ENCODE measurements around the gene MAP1B. TPM values are rescaled to one million over a fixed set of nuclear protein-coding genes. Genes with fewer than 3 reads are reported as not detected.

The MAP1B gene
- polyA plus RNA-seq, 1 donor from 2014 or later = 234 TPM

- Histone ChIP-seq H3K9me2 (ENCODE audit: insufficient read depth, low read length) (no peaks in the 10 kb centered on the region), H3K27ac (ENCODE audit: low read length) (no peak overlapping the region), H3K4me3 (ENCODE audit: low read length) (no peak overlapping the region), H3K36me3 (ENCODE audit: insufficient read depth, low read length) (no peaks in the 10 kb centered on the region), H3K9me3 (ENCODE audit: low read length) (no peaks in the 10 kb centered on the region), H3K79me2 (replicated peaks; ENCODE audit: insufficient read depth, low read length) (peaks cover 9% of the 10 kb centered on the region), H3F3A (ENCODE audit: insufficient read depth, low read length, poor library complexity, severe bottlenecking) (no peaks in the 10 kb centered on the region), H3K4me2 (ENCODE audit: low read length) (no peak overlapping the region), H3K27me3 (ENCODE audit: insufficient read depth, low read depth, low read length) (no peaks in the 10 kb centered on the region), H3K9ac (ENCODE audit: low read length) (no peak overlapping the region), H4K20me1 (ENCODE audit: insufficient read depth) (no peaks in the 10 kb centered on the region), H2AFZ (ENCODE audit: low read depth, low read length) (no peak overlapping the region)
- TF ChIP-seq TAF1 (IDR thresholded peaks at IDR 0.05; ENCODE audit: low read depth) = no peak
- TF ChIP-seq RAD21 (conservative IDR thresholded peaks at IDR 0.05) = no peak
- TF ChIP-seq MXI1 (conservative IDR thresholded peaks at IDR 0.05; ENCODE audit: poor library complexity, severe bottlenecking) = no peak
- TF ChIP-seq, protein P1, sequence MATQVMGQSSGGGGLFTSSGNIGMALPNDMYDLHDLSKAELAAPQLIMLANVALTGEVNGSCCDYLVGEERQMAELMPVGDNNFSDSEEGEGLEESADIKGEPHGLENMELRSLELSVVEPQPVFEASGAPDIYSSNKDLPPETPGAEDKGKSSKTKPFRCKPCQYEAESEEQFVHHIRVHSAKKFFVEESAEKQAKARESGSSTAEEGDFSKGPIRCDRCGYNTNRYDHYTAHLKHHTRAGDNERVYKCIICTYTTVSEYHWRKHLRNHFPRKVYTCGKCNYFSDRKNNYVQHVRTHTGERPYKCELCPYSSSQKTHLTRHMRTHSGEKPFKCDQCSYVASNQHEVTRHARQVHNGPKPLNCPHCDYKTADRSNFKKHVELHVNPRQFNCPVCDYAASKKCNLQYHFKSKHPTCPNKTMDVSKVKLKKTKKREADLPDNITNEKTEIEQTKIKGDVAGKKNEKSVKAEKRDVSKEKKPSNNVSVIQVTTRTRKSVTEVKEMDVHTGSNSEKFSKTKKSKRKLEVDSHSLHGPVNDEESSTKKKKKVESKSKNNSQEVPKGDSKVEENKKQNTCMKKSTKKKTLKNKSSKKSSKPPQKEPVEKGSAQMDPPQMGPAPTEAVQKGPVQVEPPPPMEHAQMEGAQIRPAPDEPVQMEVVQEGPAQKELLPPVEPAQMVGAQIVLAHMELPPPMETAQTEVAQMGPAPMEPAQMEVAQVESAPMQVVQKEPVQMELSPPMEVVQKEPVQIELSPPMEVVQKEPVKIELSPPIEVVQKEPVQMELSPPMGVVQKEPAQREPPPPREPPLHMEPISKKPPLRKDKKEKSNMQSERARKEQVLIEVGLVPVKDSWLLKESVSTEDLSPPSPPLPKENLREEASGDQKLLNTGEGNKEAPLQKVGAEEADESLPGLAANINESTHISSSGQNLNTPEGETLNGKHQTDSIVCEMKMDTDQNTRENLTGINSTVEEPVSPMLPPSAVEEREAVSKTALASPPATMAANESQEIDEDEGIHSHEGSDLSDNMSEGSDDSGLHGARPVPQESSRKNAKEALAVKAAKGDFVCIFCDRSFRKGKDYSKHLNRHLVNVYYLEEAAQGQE (IDR thresholded peaks at IDR 0.05; ENCODE audit: borderline replicate concordance) = no peak
- no peak for TF ChIP-seq CTCF (IDR thresholded peaks at IDR 0.05; ENCODE audit: poor library complexity, severe bottlenecking)
- TF ChIP-seq POLR2AphosphoS5 (IDR thresholded peaks at IDR 0.05) = no peak
- TF ChIP-seq EP300 (conservative IDR thresholded peaks at IDR 0.05; ENCODE audit: poor library complexity, severe bottlenecking) = no peak
- no peak for TF ChIP-seq EZH2 (IDR thresholded peaks at IDR 0.05; ENCODE audit: borderline replicate concordance, insufficient read depth, low read length, poor library complexity, severe bottlenecking)
- no peak for TF ChIP-seq SMC3 (conservative IDR thresholded peaks at IDR 0.05; ENCODE audit: poor library complexity)
Observed at GRCh38 chr5:72242796-72243475, 135.7 kb downstream of the MAP1B start.

DNA sequence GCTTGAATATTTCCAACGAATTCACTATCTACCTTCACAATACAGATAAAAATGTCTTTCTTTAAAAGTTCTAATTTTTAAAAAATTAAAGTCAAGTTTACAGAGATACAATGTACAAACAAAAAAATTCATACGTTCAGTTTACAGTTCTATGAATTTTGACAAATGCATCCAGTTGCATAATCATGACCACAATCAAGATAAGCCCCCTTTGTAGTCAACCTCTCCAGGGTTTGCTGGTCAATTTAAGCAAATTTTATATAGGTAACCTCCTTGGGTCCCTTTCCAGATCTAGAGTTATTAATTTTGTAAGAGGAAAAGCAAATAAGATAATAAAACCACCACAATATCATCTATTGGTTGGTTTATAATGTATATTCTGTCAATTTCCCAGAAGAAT lies 136.4 kb downstream of the MAP1B start:
- H3K27me3 ChIP-seq (ENCODE audit: insufficient read depth, low read depth, low read length) = no peaks in the 10 kb centered on the region
- H3K4me3 ChIP-seq (ENCODE audit: low read length) = no peak overlapping the region
- no peaks in the 10 kb centered on the region for H4K20me1 ChIP-seq (ENCODE audit: insufficient read depth)
- no peaks in the 10 kb centered on the region for H3F3A ChIP-seq (ENCODE audit: insufficient read depth, low read length, poor library complexity, severe bottlenecking)
- TF ChIP-seq SMC3 (conservative IDR thresholded peaks at IDR 0.05; ENCODE audit: poor library complexity) (no peak), EZH2 (IDR thresholded peaks at IDR 0.05; ENCODE audit: borderline replicate concordance, insufficient read depth, low read length, poor library complexity, severe bottlenecking) (no peak), EP300 (conservative IDR thresholded peaks at IDR 0.05; ENCODE audit: poor library complexity, severe bottlenecking) (no peak), TAF1 (IDR thresholded peaks at IDR 0.05; ENCODE audit: low read depth) (no peak), RAD21 (conservative IDR thresholded peaks at IDR 0.05) (no peak), POLR2AphosphoS5 (IDR thresholded peaks at IDR 0.05) (no peak), CTCF (IDR thresholded peaks at IDR 0.05; ENCODE audit: poor library complexity, severe bottlenecking) (no peak), MXI1 (conservative IDR thresholded peaks at IDR 0.05; ENCODE audit: poor library complexity, severe bottlenecking) (no peak)
- TF ChIP-seq, protein P1 (IDR thresholded peaks at IDR 0.05; ENCODE audit: borderline replicate concordance) = no peak
- H3K36me3 ChIP-seq (ENCODE audit: insufficient read depth, low read length) = no peaks in the 10 kb centered on the region
- H3K9me3 ChIP-seq (ENCODE audit: low read length) = no peaks in the 10 kb centered on the region
- H3K9me2 ChIP-seq (ENCODE audit: insufficient read depth, low read length) = no peaks in the 10 kb centered on the region
- H3K9ac ChIP-seq (ENCODE audit: low read length) = no peak overlapping the region
- no peak overlapping the region for H3K4me2 ChIP-seq (ENCODE audit: low read length)
- no peak overlapping the region for H2AFZ ChIP-seq (ENCODE audit: low read depth, low read length)
- peaks cover 9% of the 10 kb centered on the region for H3K79me2 ChIP-seq (replicated peaks; ENCODE audit: insufficient read depth, low read length)
- no peak overlapping the region for H3K27ac ChIP-seq (ENCODE audit: low read length)
